ENCODE measurements around the gene GJA3.

GJA3 gene

GRCh38 chr13:20148501-20149183, 12.2 kb downstream of the GJA3 start:
- Histone ChIP-seq H3K36me3 (ENCODE audit: control insufficient read depth, insufficient read depth, low read length) (no peaks in the 10 kb centered on the region), H3K27ac (ENCODE audit: low read depth, low read length, severe bottlenecking) (no peak overlapping the region), H3K9me3 (ENCODE audit: control insufficient read depth, low read length) (no peaks in the 10 kb centered on the region), H3K4me1 (ENCODE audit: control insufficient read depth, insufficient read depth, low read length, poor library complexity, severe bottlenecking) (no peaks in the 10 kb centered on the region), H3K4me3 (ENCODE audit: extremely low read depth, insufficient read depth, low read length, poor library complexity, severe bottlenecking) (no peak overlapping the region)
- 90 to 95% methylated on average over 12 to 14 of the region's 16 CpGs for WGBS, 2 experiments (ENCODE audit: insufficient coverage in 2 of 2)

DNA sequence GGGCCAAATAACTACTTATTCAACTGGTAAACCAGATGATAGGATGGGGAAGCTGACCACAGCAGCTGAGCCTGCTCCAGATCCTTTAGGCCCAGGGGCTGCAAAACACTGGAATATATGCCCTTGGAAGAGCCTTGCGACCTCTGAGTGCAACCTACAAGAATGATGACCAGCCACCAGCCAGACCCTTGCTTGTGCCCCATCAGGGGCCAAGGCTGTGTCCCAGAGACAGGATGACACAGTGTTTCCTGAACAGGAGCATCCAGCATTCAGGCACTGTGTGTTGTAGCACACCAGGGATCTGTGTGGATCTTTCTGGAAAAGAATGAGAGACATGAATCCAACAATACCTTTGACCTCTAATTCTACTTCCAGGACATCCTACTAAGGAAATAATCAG, 14.5 kb downstream of the GJA3 start:
- Histone ChIP-seq H3K36me3 (ENCODE audit: control insufficient read depth, insufficient read depth, low read length) (no peaks in the 10 kb centered on the region), H3K4me3 (ENCODE audit: extremely low read depth, insufficient read depth, low read length, poor library complexity, severe bottlenecking) (no peak overlapping the region), H3K4me1 (ENCODE audit: control insufficient read depth, insufficient read depth, low read length, poor library complexity, severe bottlenecking) (no peaks in the 10 kb centered on the region), H3K27ac (ENCODE audit: low read depth, low read length, severe bottlenecking) (no peak overlapping the region), H3K9me3 (ENCODE audit: control insufficient read depth, low read length) (no peaks in the 10 kb centered on the region)
- WGBS, 2 experiments (ENCODE audit: insufficient coverage in 2 of 2): 100% methylated on average over 1 of the region's 1 CpG; no CpG with 5 or more reads in 1 of the 2 experiments

GRCh38 chr13:20145521-20145920, 15.3 kb downstream of the GJA3 start:
- Histone ChIP-seq H3K9me3 (ENCODE audit: control insufficient read depth, low read length) (no peaks in the 10 kb centered on the region), H3K36me3 (ENCODE audit: control insufficient read depth, insufficient read depth, low read length) (no peaks in the 10 kb centered on the region), H3K4me1 (ENCODE audit: control insufficient read depth, insufficient read depth, low read length, poor library complexity, severe bottlenecking) (no peaks in the 10 kb centered on the region), H3K27ac (ENCODE audit: low read depth, low read length, severe bottlenecking) (no peak overlapping the region), H3K4me3 (ENCODE audit: extremely low read depth, insufficient read depth, low read length, poor library complexity, severe bottlenecking) (no peak overlapping the region)
- WGBS, 2 experiments (ENCODE audit: insufficient coverage in 2 of 2): 66 to 74% methylated on average over 5 to 7 of the region's 7 CpGs

DNA sequence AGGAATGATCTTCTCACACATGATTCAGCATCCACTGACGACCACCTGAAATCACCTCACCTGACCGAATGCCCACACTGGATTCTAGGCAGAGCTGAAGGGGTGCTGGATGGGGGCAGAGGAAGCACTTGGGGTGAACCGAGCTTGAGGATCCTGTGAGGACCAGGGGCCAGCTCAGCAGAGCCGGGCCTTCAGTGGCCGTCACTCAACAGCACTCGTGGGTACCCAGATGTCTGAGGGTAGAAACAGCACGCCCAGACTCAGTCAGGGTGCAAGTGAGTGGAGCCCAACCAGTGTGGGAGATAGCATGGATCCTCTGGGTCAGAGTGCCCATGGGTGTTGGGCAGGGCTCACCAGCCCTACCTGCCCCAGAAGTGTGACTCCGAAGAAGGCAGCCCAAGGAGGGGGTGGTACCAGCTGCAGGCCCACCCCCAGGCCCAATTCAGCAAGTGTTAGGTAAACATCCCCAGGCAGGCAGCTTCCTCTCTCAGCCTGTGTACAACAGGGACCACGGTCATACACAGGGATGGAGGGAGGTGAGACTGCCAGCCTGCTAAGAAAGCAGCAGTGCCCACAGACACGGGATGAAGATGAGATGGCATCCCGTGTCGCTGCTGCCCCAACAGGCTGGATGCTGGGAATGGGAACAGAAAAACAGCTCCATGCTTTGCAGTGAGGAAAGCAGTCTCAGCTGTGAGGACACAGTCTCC, 16.6 kb downstream of the GJA3 start:
- no peak overlapping the region for H3K27ac ChIP-seq (ENCODE audit: low read depth, low read length, severe bottlenecking)
- H3K4me3 ChIP-seq (ENCODE audit: extremely low read depth, insufficient read depth, low read length, poor library complexity, severe bottlenecking): no peak overlapping the region
- no peaks in the 10 kb centered on the region for H3K36me3 ChIP-seq (ENCODE audit: control insufficient read depth, insufficient read depth, low read length)
- H3K4me1 ChIP-seq (ENCODE audit: control insufficient read depth, insufficient read depth, low read length, poor library complexity, severe bottlenecking): no peaks in the 10 kb centered on the region
- H3K9me3 ChIP-seq (ENCODE audit: control insufficient read depth, low read length): no peaks in the 10 kb centered on the region
- WGBS, 2 experiments (ENCODE audit: insufficient coverage in 2 of 2): 90 to 92% methylated on average over 11 to 12 of the region's 12 CpGs

- Histone ChIP-seq H3K36me3 (ENCODE audit: control insufficient read depth, insufficient read depth, low read length) (no peaks in the 10 kb centered on the region), H3K9me3 (ENCODE audit: control insufficient read depth, low read length) (no peaks in the 10 kb centered on the region), H3K4me3 (ENCODE audit: extremely low read depth, insufficient read depth, low read length, poor library complexity, severe bottlenecking) (no peak overlapping the region), H3K4me1 (ENCODE audit: control insufficient read depth, insufficient read depth, low read length, poor library complexity, severe bottlenecking) (no peaks in the 10 kb centered on the region), H3K27ac (ENCODE audit: low read depth, low read length, severe bottlenecking) (no peak overlapping the region)
- 94% methylated on average over 27 to 29 of the region's 30 CpGs for WGBS, 2 experiments (ENCODE audit: insufficient coverage in 2 of 2)
Measured at GRCh38 chr13:20142927-20143480, 17.8 kb downstream of the GJA3 start.

DNA sequence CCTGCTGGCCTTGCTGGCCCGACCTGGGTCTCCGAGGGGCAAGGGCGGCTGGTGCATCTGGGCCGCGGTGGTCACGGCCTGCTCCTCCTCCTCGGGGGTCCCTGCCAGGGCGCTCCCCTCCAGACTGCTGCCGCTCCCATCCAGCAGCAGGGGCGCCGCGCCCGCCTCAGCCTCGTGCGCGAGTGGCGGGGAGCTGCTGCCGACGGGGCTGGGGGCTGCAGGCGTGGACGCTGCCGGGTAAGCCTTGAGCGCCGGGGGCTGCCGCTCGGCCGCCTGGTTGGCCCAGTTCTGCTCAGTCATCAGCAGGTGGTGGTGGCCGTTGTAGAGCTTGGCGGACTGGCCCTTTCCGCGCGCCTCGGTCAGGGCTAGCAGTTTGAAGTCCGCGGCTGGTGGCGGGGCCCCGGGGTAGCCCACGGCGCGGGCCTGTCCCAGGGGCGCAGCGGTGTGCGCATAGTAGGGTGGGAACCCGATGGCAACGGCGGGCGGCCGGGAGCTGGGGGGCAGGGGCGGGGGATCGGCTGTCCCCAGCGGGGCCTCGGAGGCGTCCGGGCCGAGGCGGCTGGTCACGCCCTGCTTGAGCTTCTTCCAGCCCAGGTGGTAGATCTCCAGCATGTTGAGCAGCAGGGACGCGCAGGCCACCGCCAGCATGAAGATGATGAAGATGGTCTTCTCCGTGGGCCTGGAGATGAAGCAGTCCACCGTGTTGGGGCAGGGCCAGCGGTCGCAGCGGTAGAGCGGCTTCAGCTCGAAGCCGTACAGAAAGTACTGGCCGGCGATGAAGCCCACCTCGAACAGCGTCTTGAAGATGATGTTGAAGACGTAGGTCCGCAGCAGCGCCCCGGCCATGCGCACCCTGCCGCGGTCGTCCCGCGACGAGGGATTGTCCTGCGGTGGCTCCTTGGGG, 18.6 kb downstream of the GJA3 start:
- WGBS, 2 experiments (ENCODE audit: insufficient coverage in 2 of 2): 93 to 95% methylated on average over 61 to 77 of the region's 84 CpGs
- H3K36me3 ChIP-seq (ENCODE audit: control insufficient read depth, insufficient read depth, low read length): no peaks in the 10 kb centered on the region
- no peak overlapping the region for H3K4me3 ChIP-seq (ENCODE audit: extremely low read depth, insufficient read depth, low read length, poor library complexity, severe bottlenecking)

DNA sequence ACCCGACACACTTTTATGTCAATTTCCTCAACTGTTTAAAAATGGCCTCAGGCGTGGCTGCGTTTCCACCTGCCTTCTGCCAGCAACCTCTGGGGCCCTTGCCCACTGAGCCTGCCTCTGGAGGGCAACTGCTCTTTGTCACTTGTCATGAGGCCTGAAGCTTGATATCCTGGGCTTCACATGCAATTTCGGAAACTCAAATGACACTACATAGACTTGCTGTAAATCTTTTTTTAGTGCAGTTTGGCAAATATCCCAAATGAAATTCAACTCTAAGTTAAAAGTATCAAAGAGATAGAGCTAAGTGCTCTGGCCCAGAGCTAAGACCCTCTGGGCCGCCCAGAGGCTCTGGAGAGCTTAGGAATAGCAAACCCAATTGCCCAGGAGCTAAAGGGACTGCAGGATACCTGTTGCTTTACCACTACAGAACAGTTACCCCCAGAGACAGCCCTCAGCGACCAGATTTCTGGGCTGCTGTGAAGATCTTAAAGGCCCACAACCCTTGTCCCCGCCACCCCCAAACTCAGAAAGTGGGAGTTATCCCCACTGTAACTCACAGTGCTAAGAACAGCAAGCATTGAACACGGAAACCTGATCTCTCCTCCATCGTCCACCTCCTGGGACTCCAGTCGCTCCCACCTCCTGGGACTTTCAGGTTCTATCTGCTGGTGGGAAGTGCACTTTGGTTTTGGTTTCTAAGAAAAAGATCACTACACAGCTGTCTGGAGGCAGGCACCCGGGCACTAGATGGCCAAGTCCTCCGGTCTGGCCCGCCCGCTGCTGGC, 19.4 kb downstream of the GJA3 start:
- H3K9me3 ChIP-seq (ENCODE audit: control insufficient read depth, low read length): no peaks in the 10 kb centered on the region
- H3K36me3 ChIP-seq (ENCODE audit: control insufficient read depth, insufficient read depth, low read length): no peaks in the 10 kb centered on the region
- H3K4me3 ChIP-seq (ENCODE audit: extremely low read depth, insufficient read depth, low read length, poor library complexity, severe bottlenecking): no peak overlapping the region
- no peak overlapping the region for H3K27ac ChIP-seq (ENCODE audit: low read depth, low read length, severe bottlenecking)
- H3K4me1 ChIP-seq (ENCODE audit: control insufficient read depth, insufficient read depth, low read length, poor library complexity, severe bottlenecking): no peaks in the 10 kb centered on the region
- whole genome bisulfite sequencing, 2 experiments (ENCODE audit: insufficient coverage in 2 of 2): 85 to 88% methylated on average over 10 to 12 of the region's 14 CpGs

More for the DNA sequence above, 18.6 kb downstream of the GJA3 start:
- no peaks in the 10 kb centered on the region for H3K4me1 ChIP-seq (ENCODE audit: control insufficient read depth, insufficient read depth, low read length, poor library complexity, severe bottlenecking)
- no peak overlapping the region for H3K27ac ChIP-seq (ENCODE audit: low read depth, low read length, severe bottlenecking)
- H3K9me3 ChIP-seq (ENCODE audit: control insufficient read depth, low read length): no peaks in the 10 kb centered on the region

- no peak overlapping the region for H3K4me3 ChIP-seq (ENCODE audit: extremely low read depth, insufficient read depth, low read length, poor library complexity, severe bottlenecking)
- H3K27ac ChIP-seq (ENCODE audit: low read depth, low read length, severe bottlenecking): no peak overlapping the region
- no CpG with 5 or more reads among the region's 4 CpGs for WGBS, 2 experiments (ENCODE audit: insufficient coverage in 2 of 2)
- no peaks in the 10 kb centered on the region for H3K9me3 ChIP-seq (ENCODE audit: control insufficient read depth, low read length)
- H3K4me1 ChIP-seq (ENCODE audit: control insufficient read depth, insufficient read depth, low read length, poor library complexity, severe bottlenecking): no peaks in the 10 kb centered on the region
- H3K36me3 ChIP-seq (ENCODE audit: control insufficient read depth, insufficient read depth, low read length): no peaks in the 10 kb centered on the region
Measured at GRCh38 chr13:20140487-20140886, 20.4 kb downstream of the GJA3 start.

DNA sequence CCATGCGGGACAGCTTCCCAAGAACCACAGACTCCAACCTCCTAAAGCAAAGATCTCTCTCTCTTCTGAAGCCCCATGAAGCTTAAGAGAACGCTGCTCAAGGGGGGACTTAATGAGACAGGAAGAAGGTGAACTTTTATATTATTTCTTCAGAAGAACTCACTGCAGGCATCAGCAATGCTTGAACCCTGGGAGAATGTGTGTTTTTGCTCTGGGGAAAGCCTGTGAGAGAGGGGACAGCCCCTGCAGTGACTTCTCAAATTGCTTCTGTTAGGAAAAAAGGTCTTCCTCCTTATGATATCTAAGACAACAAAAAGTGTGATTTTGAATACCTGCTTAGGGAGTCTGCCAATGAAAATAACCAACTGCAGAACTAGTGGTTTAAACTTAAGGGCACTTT, 23.0 kb downstream of the GJA3 start:
- no CpG with 5 or more reads among the region's 2 CpGs for WGBS, 2 experiments (ENCODE audit: insufficient coverage in 2 of 2)
- H3K4me3 ChIP-seq (ENCODE audit: extremely low read depth, insufficient read depth, low read length, poor library complexity, severe bottlenecking): no peak overlapping the region
- no peaks in the 10 kb centered on the region for H3K4me1 ChIP-seq (ENCODE audit: control insufficient read depth, insufficient read depth, low read length, poor library complexity, severe bottlenecking)
- H3K36me3 ChIP-seq (ENCODE audit: control insufficient read depth, insufficient read depth, low read length): no peaks in the 10 kb centered on the region
- no peaks in the 10 kb centered on the region for H3K9me3 ChIP-seq (ENCODE audit: control insufficient read depth, low read length)
- no peak overlapping the region for H3K27ac ChIP-seq (ENCODE audit: low read depth, low read length, severe bottlenecking)
